Osteoblast (primary cell): ENCODE results near the gene NME4. TPM values are rescaled to one million over a fixed set of nuclear protein-coding genes. Genes with fewer than 3 reads are reported as not detected.
"Not testable (repeated sequence)": the region's sequence is repeated elsewhere in the genome, so short reads cannot be mapped to it uniquely, and the experiment has no call there.

Experiments
- DNase-seq: peaks from one replicate; pipeline ENCODE4 v3.0.0; 2011; ENCODE audit warnings: low spot score, mixed read lengths; ENCODE audit not compliant: insufficient read length; ENCODE audit errors: missing footprints
- H2AFZ ChIP-seq: 2 replicates; pipeline ENCODE4 v1.6.0; 2011; ENCODE audit warnings: mild to moderate bottlenecking, low read length
- H3K27ac ChIP-seq: 2 replicates; pipeline ENCODE4 v1.5.1; 2011; ENCODE audit warnings: mild to moderate bottlenecking, low read depth, low read length, moderate library complexity
- H3K27me3 ChIP-seq: 2 replicates; pipeline ENCODE4 v1.6.0; 2012; ENCODE audit warnings: mild to moderate bottlenecking, control low read depth, inconsistent platforms, low read length, moderate library complexity; ENCODE audit not compliant: insufficient read depth
- H3K36me3 ChIP-seq: 2 replicates; pipeline ENCODE4 v1.5.1; 2011; ENCODE audit warnings: mild to moderate bottlenecking, low read length, control low read depth, moderate library complexity; ENCODE audit not compliant: insufficient read depth
- H3K4me1 ChIP-seq: 2 replicates; pipeline ENCODE4 v1.5.1; 2011; ENCODE audit warnings: mild to moderate bottlenecking, low read length, control low read depth, moderate library complexity; ENCODE audit not compliant: insufficient read depth
- H3K4me2 ChIP-seq: 2 replicates; pipeline ENCODE4 v1.6.0; 2011; ENCODE audit warnings: mild to moderate bottlenecking, low read length; ENCODE audit not compliant: insufficient read depth
- H3K4me3 ChIP-seq: fragments of 200-600 bp; sonication (generic); 3 replicates; pipeline ENCODE4 v1.5.1; 2012; ENCODE audit warnings: mild to moderate bottlenecking, low read length, inconsistent platforms; ENCODE audit not compliant: insufficient read depth
- H3K79me2 ChIP-seq: 2 replicates; pipeline ENCODE4 v1.6.0; 2012; ENCODE audit warnings: mild to moderate bottlenecking, low read length, control low read depth, inconsistent platforms; ENCODE audit not compliant: insufficient read depth
- H3K9me3 ChIP-seq: 2 replicates; pipeline ENCODE4 v1.5.1; 2011; ENCODE audit warnings: low read depth, low read length, control low read depth
- H4K20me1 ChIP-seq: 2 replicates; pipeline ENCODE4 v1.6.0; 2012; ENCODE audit warnings: mild to moderate bottlenecking, low read length, control low read depth; ENCODE audit not compliant: insufficient read depth
- CTCF ChIP-seq: IDR thresholded peaks from 2 replicates; pipeline ENCODE4 v1.5.1; 2011; ENCODE audit warnings: mild to moderate bottlenecking, low read depth, low read length, moderate library complexity; ENCODE audit errors: extremely low read depth
- total RNA-seq: library from RNA; depleted of rRNA; stranded (reverse); fragments of >200 nt; gene quantifications from 2 replicates; pipeline ENCODE4 v1.2.3, GENCODE V29; 2012

Gene NME4
- total RNA-seq, 1 donor: 83.6 TPM

DNA sequence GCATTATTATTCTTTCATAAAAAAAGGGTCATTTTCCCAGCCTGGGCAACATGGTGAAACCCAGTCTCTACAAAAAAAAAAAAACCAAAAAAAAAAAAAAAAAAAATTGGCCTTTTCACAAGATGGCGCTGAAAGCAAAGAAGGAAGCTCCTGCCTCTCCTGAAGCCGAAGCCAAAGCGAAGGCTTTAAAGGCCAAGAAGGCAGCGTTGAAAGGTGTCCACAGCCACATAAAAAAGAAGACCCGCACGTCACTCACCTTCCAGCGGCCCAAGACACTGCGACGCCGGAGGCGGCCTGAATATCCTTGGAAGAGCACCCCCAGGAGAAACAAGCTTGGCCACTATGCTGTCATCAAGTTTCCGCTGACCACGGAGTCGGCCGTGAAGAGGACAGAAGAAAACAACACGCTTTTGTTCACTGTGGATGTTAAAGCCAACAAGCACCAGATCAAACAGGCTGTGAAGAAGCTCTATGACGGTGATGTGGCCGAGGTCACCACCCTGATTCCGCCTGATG is 10.3 kb upstream of the NME4 start:
- no peak overlapping the region for H3K27ac ChIP-seq
- no peaks in the 10 kb centered on the region for H3K27me3 ChIP-seq
- no peaks in the 10 kb centered on the region for H3K9me3 ChIP-seq
- no peaks in the 10 kb centered on the region for H4K20me1 ChIP-seq
- peak; percentile 15 for TF ChIP-seq CTCF
- peak overlapping the region; percentile 65 for H3K4me2 ChIP-seq
- DNase-seq: no peak
- H3K36me3 ChIP-seq: no peaks in the 10 kb centered on the region
- H3K4me3 ChIP-seq: peak overlapping the region; percentile 53
- H3K4me1 ChIP-seq: peaks cover 13% of the 10 kb centered on the region
- H2AFZ ChIP-seq: peak overlapping the region; percentile 99
- no peaks in the 10 kb centered on the region for H3K79me2 ChIP-seq

DNA sequence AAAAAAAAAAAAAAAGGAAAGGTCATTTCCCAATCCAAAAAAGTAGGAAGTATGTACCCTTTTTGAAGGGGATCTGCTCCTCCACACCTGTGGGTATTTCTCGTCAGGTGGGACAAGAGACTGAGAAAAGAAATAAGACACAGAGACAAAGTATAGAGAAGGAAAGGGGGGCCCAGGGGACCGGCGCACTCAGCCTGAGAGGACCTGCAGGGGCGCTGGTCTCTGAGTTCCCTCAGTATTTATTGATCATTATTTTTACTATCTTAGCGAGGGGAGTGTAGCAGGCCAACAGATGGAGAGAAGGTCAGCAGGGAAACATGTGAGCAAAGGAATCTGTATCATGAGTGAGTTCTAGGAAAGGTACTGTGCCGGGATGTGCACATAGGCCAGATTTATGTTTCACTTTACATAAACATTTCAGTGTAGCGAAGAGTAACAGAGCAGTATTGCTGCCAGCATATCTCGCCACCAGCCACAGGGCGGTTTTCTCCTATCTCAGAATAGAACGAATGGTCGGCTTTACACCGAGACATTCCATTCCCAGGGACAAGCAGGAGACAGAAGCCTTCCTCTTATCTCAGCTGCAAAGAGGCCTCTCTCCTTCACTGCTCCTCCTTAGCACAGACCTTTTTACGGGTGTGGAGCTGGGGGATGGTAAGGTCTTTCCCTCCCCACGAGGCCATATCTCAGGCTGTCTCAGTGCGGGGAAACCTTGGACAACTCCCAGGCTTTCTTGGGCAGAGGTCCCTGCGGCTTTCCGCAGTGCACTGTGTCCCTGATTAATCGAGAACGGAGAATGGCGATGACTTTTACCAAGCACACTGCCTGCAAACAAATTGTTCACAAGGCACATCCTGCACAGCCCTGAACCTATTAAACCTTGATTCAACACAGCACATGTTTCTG is 9.0 kb upstream of the NME4 start:
- Histone ChIP-seq H3K4me3 (peak overlapping the region; percentile 52), H3K4me2 (peak overlapping the region; percentile 76), H3K4me1 (peaks cover 11% of the 10 kb centered on the region), H2AFZ (peak overlapping the region; percentile 76)
- not testable (repeated sequence) for H4K20me1 ChIP-seq, DNase-seq, H3K9me3 ChIP-seq, H3K36me3 ChIP-seq, H3K27ac ChIP-seq, H3K79me2 ChIP-seq, H3K27me3 ChIP-seq
- TF ChIP-seq CTCF: peak; percentile 11

DNA sequence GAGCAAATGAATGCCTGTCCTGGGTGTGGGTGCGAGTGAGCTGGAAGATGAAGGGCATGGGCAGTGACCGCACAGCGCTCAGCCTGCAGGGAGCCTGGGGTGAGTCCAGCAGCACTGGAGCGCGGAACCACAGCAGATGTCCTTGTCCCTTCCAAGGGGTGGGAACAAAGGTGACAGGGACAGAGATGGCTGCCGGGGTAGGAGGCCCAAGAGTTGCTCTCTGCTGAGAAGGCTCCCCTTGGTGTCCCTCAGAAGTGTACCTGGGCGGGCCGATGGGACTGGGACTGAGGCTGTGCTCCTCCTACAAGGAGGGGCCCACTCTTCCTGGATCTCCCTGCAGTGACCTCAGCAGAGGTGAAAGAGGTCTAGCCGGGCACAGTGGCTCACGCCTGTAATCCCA is 7.6 kb upstream of the NME4 start:
- H4K20me1 ChIP-seq: no peaks in the 10 kb centered on the region

More for the DNA sequence above, 7.6 kb upstream of the NME4 start:
- DNase-seq: no peak
- H3K36me3 ChIP-seq: no peaks in the 10 kb centered on the region
- H3K27ac ChIP-seq: no peak overlapping the region
- no peak for TF ChIP-seq CTCF
- peaks cover 11% of the 10 kb centered on the region for H3K4me1 ChIP-seq
- no peaks in the 10 kb centered on the region for H3K9me3 ChIP-seq
- no peak overlapping the region for H3K4me3 ChIP-seq
- no peaks in the 10 kb centered on the region for H3K27me3 ChIP-seq
- H3K4me2 ChIP-seq: no peak overlapping the region
- no peak overlapping the region for H2AFZ ChIP-seq
- H3K79me2 ChIP-seq: no peaks in the 10 kb centered on the region
